Natural killer cell (primary cell): Measurements from ENCODE around the gene HAPLN2. TPM values are rescaled to one million over a fixed set of nuclear protein-coding genes. Genes with fewer than 3 reads are reported as not detected.
"Not testable (repeated sequence)": the region's sequence is repeated elsewhere in the genome, so short reads cannot be mapped to it uniquely, and the experiment has no call there.

ENCODE experiments used
- ATAC-seq, 3 donors: fragments of 150-1000 bp in 2 of 3; fragments of 200-7000 bp in 1 of 3; cut with Tn5 transposase; 1 replicate in 1 of 3; 2 replicates in 2 of 3; pipeline ENCODE4 v1.10.0; 2021; ENCODE audit warnings: mild to moderate bottlenecking in 2 of 3, moderate library complexity in 2 of 3
- DNase-seq, 2 donors: peaks; one replicate each; pipeline versions ENCODE4 v3.0.0 to v3.0.0-alpha.2; 2013 to 2021; ENCODE audit warnings: mixed read lengths in 1 of 2
- H3K27ac ChIP-seq: one replicate; pipeline ENCODE4 v1.5.1; 2013; ENCODE audit warnings: mild to moderate bottlenecking, low read length
- H3K27me3 ChIP-seq: one replicate; pipeline ENCODE4 v1.6.1; 2013; ENCODE audit warnings: low read length; ENCODE audit not compliant: control insufficient read depth, insufficient read depth
- H3K36me3 ChIP-seq: one replicate; pipeline ENCODE4 v1.6.1; 2013; ENCODE audit warnings: low read length; ENCODE audit not compliant: control insufficient read depth, insufficient read depth
- H3K4me1 ChIP-seq: one replicate; pipeline ENCODE4 v1.6.1; 2013; ENCODE audit warnings: low read length; ENCODE audit not compliant: control insufficient read depth, insufficient read depth
- H3K4me3 ChIP-seq: one replicate; pipeline ENCODE4 v1.5.1; 2013; ENCODE audit warnings: low read length
- H3K9me3 ChIP-seq: one replicate; pipeline ENCODE4 v1.6.1; 2013; ENCODE audit warnings: low read length; ENCODE audit not compliant: control insufficient read depth, insufficient read depth
- H3K27ac Mint-ChIP-seq, 2 donors: one replicate each; pipeline ENCODE4 v1.8.0; 2022; ENCODE audit warnings: mild to moderate bottlenecking in 2 of 2, mixed read lengths in 2 of 2, moderate library complexity in 1 of 2
- H3K27me3 Mint-ChIP-seq, 2 donors: one replicate each; pipeline ENCODE4 v1.8.0; 2022; ENCODE audit warnings: low read depth in 2 of 2, mixed read lengths in 2 of 2
- H3K36me3 Mint-ChIP-seq: one replicate; pipeline ENCODE4 v1.8.0; 2022; ENCODE audit warnings: mixed read lengths
- H3K4me1 Mint-ChIP-seq, 2 donors: one replicate each; pipeline ENCODE4 v1.8.0; 2022; ENCODE audit warnings: mixed read lengths in 2 of 2
- H3K4me3 Mint-ChIP-seq: one replicate; pipeline ENCODE4 v1.8.0; 2022; ENCODE audit warnings: mild to moderate bottlenecking, moderate library complexity, mixed read lengths
- H3K9me3 Mint-ChIP-seq, 2 donors: one replicate each; pipeline ENCODE4 v1.8.0; 2022; ENCODE audit warnings: mixed read lengths in 2 of 2
- CTCF ChIP-seq: fragments of 200-600 bp; IDR thresholded peaks from one replicate; pipeline ENCODE4 v1.8.0; 2022; ENCODE audit warnings: antibody characterized with exemption
- WGBS: methylation state at CpG from one replicate; pipeline ENCODE4 v1.1.7; 2013; ENCODE audit warnings: missing lambda C conversion rate; ENCODE audit not compliant: insufficient coverage; 5-methylcytosine and 5-hydroxymethylcytosine counted together
- intact Hi-C: fragments of 100-400 bp; cut with micrococcal nuclease; formaldehyde crosslinking; loops from one replicate; pipeline ENCODE4 v1.14.2; 2022
- total RNA-seq, 4 donors: library from RNA; stranded (reverse); fragments of 120-200 nt in 1 of 4; gene quantifications; one replicate each; pipeline versions ENCODE4 v1.2.3 to v1.2.4, GENCODE V29; 2013 to 2022

The HAPLN2 gene
- total RNA-seq, 3 donors from 2014 or later (not counting 1 experiment from before 2014, with no cell fraction given) = not detected

- Mint-ChIP-seq H3K4me1 (peaks cover 20 to 28% of the 10 kb centered on the region in 2 donors), H3K36me3 (no peaks in the 10 kb centered on the region), H3K4me3 (peak overlapping the region; percentile 53), H3K27ac (no peak overlapping the region), H3K9me3 (no peaks in the 10 kb centered on the region), H3K27me3 (no peaks in the 10 kb centered on the region)
- no peaks in the 10 kb centered on the region for H3K27me3 ChIP-seq
- intact Hi-C loops = no loop called here
- H3K36me3 ChIP-seq = peaks cover 7% of the 10 kb centered on the region
- ATAC-seq (no peak), DNase-seq (peak in 1 of 2 donors; percentile 51)
- peak; percentile 12 for TF ChIP-seq CTCF
- H3K9me3 ChIP-seq = no peaks in the 10 kb centered on the region
- no peak overlapping the region for H3K27ac ChIP-seq
- no peak overlapping the region for H3K4me3 ChIP-seq
- 49% methylated on average over 10 of the region's 10 CpGs for WGBS
- H3K4me1 ChIP-seq = peaks cover 26% of the 10 kb centered on the region
Measured at GRCh38 chr1:156602557-156602993, 16.6 kb upstream of the HAPLN2 start.

GRCh38 chr1:156607344-156607743 is 11.9 kb upstream of the HAPLN2 start:
- H3K27me3 Mint-ChIP-seq, intact Hi-C loops, H3K4me3 Mint-ChIP-seq, H3K27me3 ChIP-seq, H3K4me3 ChIP-seq, ATAC-seq, H3K9me3 ChIP-seq, H3K27ac Mint-ChIP-seq, H3K9me3 Mint-ChIP-seq, H3K27ac ChIP-seq, DNase-seq, H3K36me3 Mint-ChIP-seq, H3K36me3 ChIP-seq: not testable (repeated sequence)
- peaks cover 10% of the 10 kb centered on the region for H3K4me1 ChIP-seq
- H3K4me1 Mint-ChIP-seq = peaks cover 9 to 14% of the 10 kb centered on the region in 2 donors
- WGBS = 73% methylated on average over 4 of the region's 4 CpGs

GRCh38 chr1:156608036-156608674 is 11.1 kb upstream of the HAPLN2 start:
- peaks cover 6% of the 10 kb centered on the region for H3K4me1 ChIP-seq
- H3K9me3 ChIP-seq = no peaks in the 10 kb centered on the region
- Mint-ChIP-seq H3K4me3 (no peak overlapping the region), H3K27me3 (peaks cover 3 to 6% of the 10 kb centered on the region in 2 donors), H3K27ac (no peak overlapping the region), H3K9me3 (no peaks in the 10 kb centered on the region), H3K36me3 (no peaks in the 10 kb centered on the region), H3K4me1 (peaks cover 8 to 9% of the 10 kb centered on the region in 2 donors)
- H3K27ac ChIP-seq = no peak overlapping the region
- no peaks in the 10 kb centered on the region for H3K27me3 ChIP-seq
- WGBS = 33% methylated on average over 7 of the region's 7 CpGs
- peak; percentile 92 to 99 (median 98) for ATAC-seq
- no peak overlapping the region for H3K4me3 ChIP-seq
- TF ChIP-seq CTCF = peak; percentile 87
- intact Hi-C loops = loop anchor here (1.0 kb wide), 4 partner anchors 24 to 223 kb away; no protein-coding TSS in a partner anchor
- no peaks in the 10 kb centered on the region for H3K36me3 ChIP-seq
- peak; percentile 36 to 89 for DNase-seq

GRCh38 chr1:156608981-156609380 is 10.2 kb upstream of the HAPLN2 start:
- Mint-ChIP-seq H3K27me3 (peaks cover 3 to 6% of the 10 kb centered on the region in 2 donors), H3K27ac (no peak overlapping the region), H3K4me3 (no peak overlapping the region), H3K9me3 (no peaks in the 10 kb centered on the region), H3K4me1 (peaks cover 8 to 9% of the 10 kb centered on the region in 2 donors), H3K36me3 (no peaks in the 10 kb centered on the region)
- Histone ChIP-seq H3K27ac (no peak overlapping the region), H3K4me1 (peaks cover 6% of the 10 kb centered on the region), H3K36me3 (no peaks in the 10 kb centered on the region), H3K27me3 (no peaks in the 10 kb centered on the region), H3K9me3 (no peaks in the 10 kb centered on the region), H3K4me3 (no peak overlapping the region)
- intact Hi-C loops = loop anchor here (1.0 kb wide), 4 partner anchors 25 to 224 kb away; no protein-coding TSS in a partner anchor
- ATAC-seq (peak; percentile 52 to 73 (median 69)), DNase-seq (peak in 1 of 2 donors; percentile 80)
- TF ChIP-seq CTCF = peak; percentile 54
- 44% methylated on average over 6 of the region's 6 CpGs for WGBS

- WGBS = 92% methylated on average over 9 of the region's 9 CpGs
- H3K9me3 Mint-ChIP-seq, H3K27me3 Mint-ChIP-seq, DNase-seq, H3K27ac Mint-ChIP-seq, ATAC-seq, H3K36me3 ChIP-seq, H3K9me3 ChIP-seq, H3K4me3 ChIP-seq, H3K27me3 ChIP-seq, H3K4me1 Mint-ChIP-seq, H3K27ac ChIP-seq, H3K36me3 Mint-ChIP-seq, H3K4me3 Mint-ChIP-seq, H3K4me1 ChIP-seq, intact Hi-C loops: not testable (repeated sequence)
Measured at GRCh38 chr1:156610072-156610471, 9.1 kb upstream of the HAPLN2 start.
